ENCODE data around the gene VPS13D. TPM values are rescaled to one million over a fixed set of nuclear protein-coding genes. Genes with fewer than 3 reads are reported as not detected.

Gene VPS13D
- total RNA-seq, 4 donors from 2014 or later = 137 to 238 (median 191) TPM

DNA sequence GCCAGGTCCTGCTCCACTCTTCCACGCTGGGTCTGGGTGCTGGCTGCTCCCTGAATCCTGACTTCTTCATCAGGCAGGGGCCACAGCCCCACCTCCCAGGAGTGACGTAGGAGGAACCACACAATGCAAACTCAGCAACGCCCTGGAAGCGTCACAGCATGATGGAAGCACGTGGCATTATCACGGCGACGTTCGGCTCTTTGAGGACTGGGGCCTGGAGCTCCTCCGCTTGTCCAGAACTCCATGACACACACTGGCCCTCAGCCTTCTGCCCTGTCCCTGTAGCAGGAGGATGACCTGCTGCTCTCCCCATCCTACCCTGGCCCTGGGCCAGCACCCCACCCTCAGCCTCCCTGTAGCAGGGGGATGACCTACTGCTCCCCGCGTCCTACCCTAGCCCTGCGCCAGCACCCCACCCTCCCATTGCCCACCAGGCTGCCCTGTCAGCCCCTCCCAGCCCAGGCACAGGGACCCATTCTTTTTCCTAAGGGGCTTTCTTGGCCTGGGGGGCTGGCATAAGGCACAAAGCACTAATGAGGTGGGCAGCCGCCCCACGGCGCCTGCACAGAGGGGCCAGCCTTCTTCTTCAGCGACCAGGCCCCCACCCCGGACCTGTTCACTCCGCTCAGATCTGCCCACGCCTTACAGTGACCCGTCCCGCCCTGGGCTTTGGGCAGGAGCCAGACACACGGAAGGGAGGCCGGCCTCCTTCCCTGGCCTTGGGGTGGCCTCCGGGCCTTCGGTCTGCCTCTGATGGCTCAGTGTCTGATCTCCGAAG lies 322.5 kb downstream of the VPS13D start:
- 91 to 98% methylated on average over 26 to 27 of the region's 27 CpGs for WGBS, 2 donors
- no peak for DNase-seq
- H3K4me3 ChIP-seq (replicated peaks in 1 of 3) = no peak overlapping the region
- H3K27ac ChIP-seq = peak overlapping the region in 2 of 3 donors; percentile 10 to 49
- peaks cover 25 to 65% of the 10 kb centered on the region in 2 donors for H3K4me1 ChIP-seq
- intact Hi-C loops (cut with DNase I) = no loop called here
- no peaks in the 10 kb centered on the region for H3K27me3 ChIP-seq
- H3K9me3 ChIP-seq = no peaks in the 10 kb centered on the region
- TF ChIP-seq, protein P1, sequence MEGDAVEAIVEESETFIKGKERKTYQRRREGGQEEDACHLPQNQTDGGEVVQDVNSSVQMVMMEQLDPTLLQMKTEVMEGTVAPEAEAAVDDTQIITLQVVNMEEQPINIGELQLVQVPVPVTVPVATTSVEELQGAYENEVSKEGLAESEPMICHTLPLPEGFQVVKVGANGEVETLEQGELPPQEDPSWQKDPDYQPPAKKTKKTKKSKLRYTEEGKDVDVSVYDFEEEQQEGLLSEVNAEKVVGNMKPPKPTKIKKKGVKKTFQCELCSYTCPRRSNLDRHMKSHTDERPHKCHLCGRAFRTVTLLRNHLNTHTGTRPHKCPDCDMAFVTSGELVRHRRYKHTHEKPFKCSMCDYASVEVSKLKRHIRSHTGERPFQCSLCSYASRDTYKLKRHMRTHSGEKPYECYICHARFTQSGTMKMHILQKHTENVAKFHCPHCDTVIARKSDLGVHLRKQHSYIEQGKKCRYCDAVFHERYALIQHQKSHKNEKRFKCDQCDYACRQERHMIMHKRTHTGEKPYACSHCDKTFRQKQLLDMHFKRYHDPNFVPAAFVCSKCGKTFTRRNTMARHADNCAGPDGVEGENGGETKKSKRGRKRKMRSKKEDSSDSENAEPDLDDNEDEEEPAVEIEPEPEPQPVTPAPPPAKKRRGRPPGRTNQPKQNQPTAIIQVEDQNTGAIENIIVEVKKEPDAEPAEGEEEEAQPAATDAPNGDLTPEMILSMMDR (IDR thresholded peaks at IDR 0.05) = no peak
- H3K36me3 ChIP-seq = no peaks in the 10 kb centered on the region

DNA sequence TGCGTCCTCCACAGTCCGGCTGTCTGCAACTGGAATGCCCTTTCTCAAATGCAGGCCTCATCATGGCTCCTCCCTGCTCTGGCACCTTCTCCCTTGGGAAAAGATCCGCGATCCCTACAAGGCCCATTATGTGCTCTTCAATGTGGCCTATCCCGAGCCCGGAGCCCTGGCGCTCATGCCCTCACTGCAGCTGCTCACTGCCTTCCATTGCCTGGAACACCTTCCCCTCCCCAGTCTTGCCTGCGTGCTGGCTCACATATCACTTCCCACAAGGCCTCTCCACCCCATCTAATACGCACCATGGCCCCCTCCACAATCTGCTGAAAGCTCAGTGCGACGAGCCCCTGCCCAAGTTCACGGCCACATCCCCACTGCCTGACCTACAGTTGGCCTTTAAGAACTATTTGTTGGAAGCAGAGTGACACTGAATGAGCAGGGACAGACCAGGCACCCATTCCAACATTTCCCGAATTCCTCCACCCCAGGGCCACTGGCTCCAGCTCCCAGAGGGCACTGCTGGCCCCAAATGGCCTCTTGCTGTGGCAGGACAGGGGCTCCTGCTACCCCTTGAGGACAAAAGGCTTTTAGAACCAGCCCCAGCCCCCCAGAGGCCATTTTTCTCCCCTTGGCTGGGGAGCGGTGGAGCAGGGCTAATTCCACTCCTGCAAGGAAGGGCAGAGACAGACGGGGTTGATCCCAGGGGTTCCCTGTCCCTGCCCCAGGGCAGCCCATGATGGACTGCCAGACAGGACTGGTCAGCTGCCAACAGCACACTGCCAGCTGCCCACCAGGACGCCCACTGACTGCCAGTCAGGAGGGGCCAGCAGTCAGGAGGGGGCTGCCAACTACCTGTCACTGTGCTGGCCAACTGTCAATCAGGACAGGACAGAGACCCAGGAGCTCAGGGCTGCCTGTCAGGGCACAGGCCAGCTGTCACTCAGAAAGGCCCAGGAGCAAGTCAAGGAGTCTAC lies 323.4 kb downstream of the VPS13D start:
- 85 to 89% methylated on average over 13 to 16 of the region's 16 CpGs for WGBS, 2 donors
- Histone ChIP-seq H3K4me3 (replicated peaks in 1 of 3) (no peak overlapping the region), H3K27ac (peak overlapping the region; percentile 49 to 58 (median 52)), H3K36me3 (no peaks in the 10 kb centered on the region), H3K9me3 (no peaks in the 10 kb centered on the region), H3K4me1 (peaks cover 33 to 65% of the 10 kb centered on the region in 2 donors), H3K27me3 (no peaks in the 10 kb centered on the region)
- intact Hi-C loops (cut with DNase I) = no loop called here
- TF ChIP-seq POLR2A (IDR thresholded peaks at IDR 0.05) = no peak
- TF ChIP-seq, protein P1 (IDR thresholded peaks at IDR 0.05) = no peak
- DNase-seq = no peak

DNA sequence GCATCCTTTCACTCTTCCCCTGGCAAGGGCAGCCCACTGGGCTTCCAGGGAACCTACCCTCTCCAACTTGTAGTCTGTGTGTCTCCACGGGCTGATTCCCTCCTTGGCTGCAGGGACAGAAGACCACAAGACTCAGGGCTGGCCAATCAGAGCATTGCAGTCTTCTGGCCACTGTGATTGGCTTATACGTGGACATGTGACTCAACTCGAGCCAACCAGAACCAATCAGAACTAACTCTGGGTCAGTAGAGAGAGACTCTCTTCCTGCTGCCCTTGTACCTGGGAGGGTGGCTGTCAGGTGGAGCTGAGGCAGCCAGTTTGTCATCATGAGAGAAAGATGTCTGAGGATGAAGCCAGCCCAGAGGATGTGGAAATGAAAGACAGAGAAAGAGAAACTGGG lies 324.1 kb downstream of the VPS13D start:
- DNase-seq = no peak
- Histone ChIP-seq H3K9me3 (no peaks in the 10 kb centered on the region), H3K4me1 (peaks cover 34 to 60% of the 10 kb centered on the region in 2 donors), H3K36me3 (no peaks in the 10 kb centered on the region), H3K27me3 (no peaks in the 10 kb centered on the region), H3K27ac (peak overlapping the region in 2 of 3 donors; percentile 49 to 58), H3K4me3 (replicated peaks in 1 of 3) (no peak overlapping the region)
- 83 to 87% methylated on average over 3 of the region's 3 CpGs for WGBS, 2 donors
- TF ChIP-seq, protein P1 (IDR thresholded peaks at IDR 0.05) = no peak
- TF ChIP-seq POLR2A (IDR thresholded peaks at IDR 0.05) = no peak
- intact Hi-C loops (cut with DNase I) = no loop called here

DNA sequence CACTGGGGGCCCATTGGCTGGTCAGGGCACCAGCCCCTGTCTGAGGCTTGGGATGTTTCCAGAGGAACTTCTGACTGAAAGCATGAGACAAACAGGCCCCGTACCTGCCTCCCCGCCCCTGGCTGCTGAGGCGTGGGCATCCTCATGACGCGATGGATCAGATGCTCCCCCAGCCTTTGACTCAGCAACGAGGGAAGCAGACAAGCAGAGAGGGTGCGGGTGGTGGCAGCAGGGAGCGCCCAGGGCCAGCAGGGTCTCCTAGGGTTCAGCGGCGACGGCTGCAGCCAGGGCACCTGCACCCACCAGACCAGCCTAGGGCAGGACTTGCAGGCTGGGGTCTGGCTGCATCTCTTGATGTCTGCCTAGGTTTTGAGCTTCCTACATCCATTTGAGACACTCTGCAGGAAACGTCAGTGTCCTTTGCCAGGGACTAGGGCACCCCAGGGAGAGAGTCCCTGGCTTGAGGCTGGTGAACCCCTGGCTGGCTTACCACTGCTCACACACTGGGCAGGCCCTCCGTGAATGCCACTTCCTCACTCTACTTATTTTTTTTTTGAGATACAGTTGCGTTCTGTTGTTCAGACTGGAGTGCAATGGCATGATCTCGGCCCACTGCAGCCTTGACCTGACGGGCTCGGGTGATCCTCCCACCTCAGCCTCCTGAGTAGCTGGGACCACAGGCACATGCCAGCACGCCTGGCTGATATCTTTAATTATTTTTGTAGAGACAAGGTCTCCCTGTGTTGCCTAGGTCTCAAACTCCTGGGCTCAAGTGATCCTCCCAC lies 324.9 kb downstream of the VPS13D start:
- no peak for DNase-seq
- Histone ChIP-seq H3K27ac (peak overlapping the region; percentile 56 to 96 (median 94)), H3K4me3 (replicated peaks in 1 of 3) (no peak overlapping the region), H3K36me3 (no peaks in the 10 kb centered on the region), H3K9me3 (no peaks in the 10 kb centered on the region), H3K4me1 (peaks cover 28 to 52% of the 10 kb centered on the region in 2 donors), H3K27me3 (no peaks in the 10 kb centered on the region)
- no peak for TF ChIP-seq POLR2A (IDR thresholded peaks at IDR 0.05)
- TF ChIP-seq, protein P1 (IDR thresholded peaks at IDR 0.05) = no peak
- 92 to 97% methylated on average over 18 of the region's 18 CpGs for WGBS, 2 donors
- intact Hi-C loops (cut with DNase I) = no loop called here

Data from thyroid gland (tissue), 4 donors.